Panc1 (cell line): Measurements from ENCODE around the gene ACO1.

Source experiments
- POLR2AphosphoS5 ChIP-seq: IDR thresholded peaks from 2 replicates; pipeline ENCODE4 v1.6.1; 2012; ENCODE audit warnings: mild to moderate bottlenecking, low read depth, low read length, moderate library complexity
- SIN3A ChIP-seq: IDR thresholded peaks from 2 replicates; pipeline ENCODE4 v1.6.1; 2012; ENCODE audit warnings: low read depth, mild to moderate bottlenecking, low read length, moderate library complexity, borderline replicate concordance; ENCODE audit not compliant: insufficient read depth
- TF ChIP-seq, protein P1 (sequence below): fragments of 450-650 bp; IDR thresholded peaks from 2 replicates; pipeline ENCODE4 v1.5.1; 2017; ENCODE audit warnings: mild to moderate bottlenecking
- TF ChIP-seq, protein P2 (sequence below), 2 experiments: IDR thresholded peaks; 2 replicates each; pipeline ENCODE4 v1.6.1; 2011 to 2012; ENCODE audit warnings: low read depth in 2 of 2, control low read depth in 1 of 2, low read length in 1 of 2, mild to moderate bottlenecking in 1 of 2, moderate library complexity in 1 of 2; ENCODE audit not compliant: insufficient read depth in 1 of 2

DNA sequence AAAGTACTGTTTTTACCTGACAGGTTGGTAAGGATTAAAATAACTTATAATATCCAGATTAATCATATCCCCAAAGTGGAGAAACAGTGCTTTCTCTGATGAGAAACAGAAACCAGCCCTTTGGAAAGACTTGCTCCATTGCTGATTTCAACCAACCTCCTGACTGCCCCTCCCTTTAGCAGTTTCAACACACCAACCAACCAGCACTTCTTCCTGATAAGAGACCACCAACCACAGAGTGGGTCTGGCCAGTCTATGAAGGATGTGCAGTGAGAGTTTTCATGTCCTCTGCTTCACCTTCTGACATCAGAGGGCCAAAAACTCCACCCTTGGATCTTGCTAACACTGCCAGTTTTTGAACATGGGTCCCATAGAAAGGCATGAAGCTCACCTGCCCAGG, 113.5 kb downstream of the ACO1 start:
- TF ChIP-seq SIN3A (no peak), POLR2AphosphoS5 (no peak)
- TF ChIP-seq, protein P1, sequence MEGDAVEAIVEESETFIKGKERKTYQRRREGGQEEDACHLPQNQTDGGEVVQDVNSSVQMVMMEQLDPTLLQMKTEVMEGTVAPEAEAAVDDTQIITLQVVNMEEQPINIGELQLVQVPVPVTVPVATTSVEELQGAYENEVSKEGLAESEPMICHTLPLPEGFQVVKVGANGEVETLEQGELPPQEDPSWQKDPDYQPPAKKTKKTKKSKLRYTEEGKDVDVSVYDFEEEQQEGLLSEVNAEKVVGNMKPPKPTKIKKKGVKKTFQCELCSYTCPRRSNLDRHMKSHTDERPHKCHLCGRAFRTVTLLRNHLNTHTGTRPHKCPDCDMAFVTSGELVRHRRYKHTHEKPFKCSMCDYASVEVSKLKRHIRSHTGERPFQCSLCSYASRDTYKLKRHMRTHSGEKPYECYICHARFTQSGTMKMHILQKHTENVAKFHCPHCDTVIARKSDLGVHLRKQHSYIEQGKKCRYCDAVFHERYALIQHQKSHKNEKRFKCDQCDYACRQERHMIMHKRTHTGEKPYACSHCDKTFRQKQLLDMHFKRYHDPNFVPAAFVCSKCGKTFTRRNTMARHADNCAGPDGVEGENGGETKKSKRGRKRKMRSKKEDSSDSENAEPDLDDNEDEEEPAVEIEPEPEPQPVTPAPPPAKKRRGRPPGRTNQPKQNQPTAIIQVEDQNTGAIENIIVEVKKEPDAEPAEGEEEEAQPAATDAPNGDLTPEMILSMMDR = no peak
- TF ChIP-seq, protein P2, sequence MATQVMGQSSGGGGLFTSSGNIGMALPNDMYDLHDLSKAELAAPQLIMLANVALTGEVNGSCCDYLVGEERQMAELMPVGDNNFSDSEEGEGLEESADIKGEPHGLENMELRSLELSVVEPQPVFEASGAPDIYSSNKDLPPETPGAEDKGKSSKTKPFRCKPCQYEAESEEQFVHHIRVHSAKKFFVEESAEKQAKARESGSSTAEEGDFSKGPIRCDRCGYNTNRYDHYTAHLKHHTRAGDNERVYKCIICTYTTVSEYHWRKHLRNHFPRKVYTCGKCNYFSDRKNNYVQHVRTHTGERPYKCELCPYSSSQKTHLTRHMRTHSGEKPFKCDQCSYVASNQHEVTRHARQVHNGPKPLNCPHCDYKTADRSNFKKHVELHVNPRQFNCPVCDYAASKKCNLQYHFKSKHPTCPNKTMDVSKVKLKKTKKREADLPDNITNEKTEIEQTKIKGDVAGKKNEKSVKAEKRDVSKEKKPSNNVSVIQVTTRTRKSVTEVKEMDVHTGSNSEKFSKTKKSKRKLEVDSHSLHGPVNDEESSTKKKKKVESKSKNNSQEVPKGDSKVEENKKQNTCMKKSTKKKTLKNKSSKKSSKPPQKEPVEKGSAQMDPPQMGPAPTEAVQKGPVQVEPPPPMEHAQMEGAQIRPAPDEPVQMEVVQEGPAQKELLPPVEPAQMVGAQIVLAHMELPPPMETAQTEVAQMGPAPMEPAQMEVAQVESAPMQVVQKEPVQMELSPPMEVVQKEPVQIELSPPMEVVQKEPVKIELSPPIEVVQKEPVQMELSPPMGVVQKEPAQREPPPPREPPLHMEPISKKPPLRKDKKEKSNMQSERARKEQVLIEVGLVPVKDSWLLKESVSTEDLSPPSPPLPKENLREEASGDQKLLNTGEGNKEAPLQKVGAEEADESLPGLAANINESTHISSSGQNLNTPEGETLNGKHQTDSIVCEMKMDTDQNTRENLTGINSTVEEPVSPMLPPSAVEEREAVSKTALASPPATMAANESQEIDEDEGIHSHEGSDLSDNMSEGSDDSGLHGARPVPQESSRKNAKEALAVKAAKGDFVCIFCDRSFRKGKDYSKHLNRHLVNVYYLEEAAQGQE (IDR thresholded peaks at IDR 0.05; ENCODE audit: insufficient read depth in 1 of 2, low read depth in 2 of 2, low read length in 1 of 2) = no peak
